IMR-90 (cell line): ENCODE results near the gene GRIA4. TPM values are rescaled to one million over a fixed set of nuclear protein-coding genes. Genes with fewer than 3 reads are reported as not detected.

Experiments
- ATAC-seq: fragments of 200-7000 bp; cut with Tn5 transposase; 2 replicates; pipeline ENCODE4 v1.9.1; 2020; ENCODE audit warnings: low read depth, mild to moderate bottlenecking, moderate library complexity
- BruUV-seq: library from RNA; stranded (reverse); fragments of 400-500 nt; replicated peaks from 2 replicates; lab custom pipeline; 2021; lab: Mats Ljungman, UMichigan
- CTCF ChIA-PET: fragments of 300-600 bp; formaldehyde crosslinking; extraction: SDS; loops from one replicate; lab custom pipeline; 2021; ENCODE audit warnings: antibody characterized with exemption; lab: Yijun Ruan, JAX
- POLR2A ChIA-PET: fragments of 300-600 bp; sonication (Branson Sonifier 250); formaldehyde crosslinking; loops from one replicate; lab custom pipeline; 2022; ENCODE audit warnings: antibody characterized with exemption; ENCODE audit not compliant: unreplicated experiment; lab: Charles Lee
- DNase-seq: peaks from one replicate; pipeline ENCODE4 v3.0.0; 2013
- H2AFZ ChIP-seq: replicated peaks from 2 replicates; pipeline ENCODE3; 2013; ENCODE audit warnings: low read length, mild to moderate bottlenecking; ENCODE audit not compliant: poor library complexity
- H2AK5ac ChIP-seq: 2 replicates; pipeline ENCODE4 v1.6.1; 2013; ENCODE audit warnings: low read depth, low read length, inconsistent platforms
- H2AK9ac ChIP-seq: replicated peaks from 2 replicates; pipeline ENCODE3; 2013; ENCODE audit warnings: mild to moderate bottlenecking, low read depth, low read length, moderate library complexity; ENCODE audit not compliant: poor library complexity
- H2BK120ac ChIP-seq: 2 replicates; pipeline ENCODE4 v1.6.1; 2013; ENCODE audit warnings: low read depth, low read length, inconsistent platforms
- H2BK15ac ChIP-seq: 3 replicates; pipeline ENCODE4 v1.6.1; 2013; ENCODE audit warnings: low read depth, low read length, inconsistent platforms
- H2BK20ac ChIP-seq: 2 replicates; pipeline ENCODE4 v1.6.1; 2013; ENCODE audit warnings: low read depth, mild to moderate bottlenecking, inconsistent platforms, low read length, moderate library complexity
- H2BK5ac ChIP-seq: 2 replicates; pipeline ENCODE4 v1.6.1; 2013; ENCODE audit warnings: mild to moderate bottlenecking, low read depth, low read length, inconsistent platforms; ENCODE audit not compliant: poor library complexity, severe bottlenecking
- H3K14ac ChIP-seq: replicated peaks from 2 replicates; pipeline ENCODE4 v1.6.1; 2013; ENCODE audit warnings: low read depth, low read length, inconsistent platforms
- H3K18ac ChIP-seq: 2 replicates; pipeline ENCODE4 v1.6.1; 2013; ENCODE audit warnings: low read depth, low read length, control low read depth
- H3K23ac ChIP-seq: 2 replicates; pipeline ENCODE4 v1.6.1; 2013; ENCODE audit warnings: low read depth, low read length, inconsistent platforms
- H3K27ac ChIP-seq: 2 replicates; pipeline ENCODE4 v1.5.1; 2013; ENCODE audit warnings: mild to moderate bottlenecking, control low read depth, low read length; ENCODE audit not compliant: insufficient read depth
- H3K27me3 ChIP-seq: 2 replicates; pipeline ENCODE4 v1.6.1; 2013; ENCODE audit warnings: low read length; ENCODE audit not compliant: control insufficient read depth, insufficient read depth
- H3K36me3 ChIP-seq: 2 replicates; pipeline ENCODE4 v1.6.1; 2013; ENCODE audit warnings: low read length, mixed read lengths; ENCODE audit not compliant: control insufficient read depth, insufficient read depth
- H3K4ac ChIP-seq: 2 replicates; pipeline ENCODE4 v1.6.1; 2013; ENCODE audit warnings: low read depth, low read length, inconsistent platforms
- H3K4me1 ChIP-seq: 2 replicates; pipeline ENCODE4 v1.6.1; 2013; ENCODE audit warnings: low read length, mixed read lengths; ENCODE audit not compliant: control insufficient read depth, insufficient read depth
- H3K4me2 ChIP-seq: 2 replicates; pipeline ENCODE4 v1.6.1; 2013; ENCODE audit warnings: low read depth, mild to moderate bottlenecking, control low read depth, low read length, moderate library complexity
- H3K4me3 ChIP-seq: 2 replicates; pipeline ENCODE4 v1.5.1; 2013; ENCODE audit warnings: low read depth, mild to moderate bottlenecking, control low read depth, low read length, moderate library complexity; ENCODE audit not compliant: insufficient read depth
- H3K56ac ChIP-seq: 2 replicates; pipeline ENCODE4 v1.6.1; 2013; ENCODE audit warnings: low read length, inconsistent platforms; ENCODE audit not compliant: insufficient read depth; ENCODE audit errors: extremely low read depth
- H3K79me1 ChIP-seq, 2 experiments: 2 replicates each; pipeline ENCODE4 v1.6.1; 2013; ENCODE audit warnings: low read length in 2 of 2, inconsistent platforms in 1 of 2, low read depth in 1 of 2
- H3K9ac ChIP-seq: 2 replicates; pipeline ENCODE4 v1.6.1; 2013; ENCODE audit warnings: low read depth, low read length, control low read depth
- H3K9me1 ChIP-seq: 2 replicates; pipeline ENCODE4 v1.6.1; 2013; ENCODE audit warnings: low read length, inconsistent platforms; ENCODE audit not compliant: insufficient read depth
- H3K9me3 ChIP-seq: 2 replicates; pipeline ENCODE4 v1.6.1; 2013; ENCODE audit warnings: low read length; ENCODE audit not compliant: control insufficient read depth, insufficient read depth
- H4K20me1 ChIP-seq: 2 replicates; pipeline ENCODE4 v1.6.1; 2013; ENCODE audit warnings: low read length, inconsistent platforms; ENCODE audit not compliant: insufficient read depth
- H4K5ac ChIP-seq: 2 replicates; pipeline ENCODE4 v1.6.1; 2013; ENCODE audit warnings: mild to moderate bottlenecking, low read depth, low read length, control low read depth
- H4K8ac ChIP-seq, 2 experiments: 2 replicates each; pipeline ENCODE4 v1.6.1; 2013; ENCODE audit warnings: low read depth in 2 of 2, low read length in 2 of 2, control low read depth in 1 of 2, inconsistent platforms in 1 of 2
- H4K91ac ChIP-seq: 2 replicates; pipeline ENCODE4 v1.6.1; 2013; ENCODE audit warnings: low read depth, low read length, inconsistent platforms; ENCODE audit not compliant: insufficient read depth
- BHLHE40 ChIP-seq: fragments of 150-350 bp; IDR thresholded peaks from 2 replicates; pipeline ENCODE4 v1.6.1; 2016; ENCODE audit warnings: mild to moderate bottlenecking, low read depth, low read length
- CHD1 ChIP-seq: IDR thresholded peaks from 2 replicates; pipeline ENCODE4 v1.6.1; 2012; ENCODE audit warnings: low read depth, low read length, improper control_type of control experiment
- ELK1 ChIP-seq: fragments of 150-350 bp; IDR thresholded peaks from 2 replicates; pipeline ENCODE4 v1.6.1; 2016; ENCODE audit warnings: low read depth, mild to moderate bottlenecking, low read length, moderate library complexity, borderline replicate concordance
- FOS ChIP-seq: fragments of 150-350 bp; IDR thresholded peaks from 2 replicates; pipeline ENCODE4 v1.6.1; 2016; ENCODE audit warnings: low read depth, low read length
- MAFK ChIP-seq: IDR thresholded peaks from 2 replicates; pipeline ENCODE4 v1.6.1; 2012; ENCODE audit warnings: low read depth, low read length, improper control_type of control experiment
- MXI1 ChIP-seq: IDR thresholded peaks from 2 replicates; pipeline ENCODE4 v1.6.1; 2012; ENCODE audit warnings: low read depth, mild to moderate bottlenecking, low read length, moderate library complexity, borderline replicate concordance
- RAD21 ChIP-seq: IDR thresholded peaks from 2 replicates; pipeline ENCODE4 v1.6.1; 2012; ENCODE audit warnings: low read length, improper control_type of control experiment
- USF2 ChIP-seq: fragments of 150-350 bp; IDR thresholded peaks from 2 replicates; pipeline ENCODE4 v1.6.1; 2017; ENCODE audit warnings: mild to moderate bottlenecking, antibody characterized with exemption, low read length, low read depth
- WGBS, 2 experiments: methylation state at CpG; one replicate each; pipeline versions ENCODE4 v1.1.5 to v1.1.7; 2013; ENCODE audit warnings: missing lambda C conversion rate in 2 of 2; ENCODE audit not compliant: insufficient read length in 1 of 2; ENCODE audit errors: extremely low coverage in 2 of 2; 5-methylcytosine and 5-hydroxymethylcytosine counted together
- dilution Hi-C: fragments of 300-500 bp; cut with HindIII; formaldehyde crosslinking; loops from one replicate; pipeline ENCODE4 v1.14.3; 2018; ENCODE audit warnings: low sequenced_read_pairs; ENCODE audit not compliant: unreplicated experiment
- in situ Hi-C: fragments of 300-500 bp; cut with MboI; formaldehyde crosslinking; loops from 3 replicates; pipeline ENCODE4 v1.14.3; 2019; ENCODE audit warnings: low sequenced_read_pairs, inconsistent platforms, mixed read lengths
- intact Hi-C: fragments of 100-400 bp; cut with micrococcal nuclease; formaldehyde crosslinking; loops from 2 replicates; pipeline ENCODE4 v1.10.0; 2022
- polyA plus RNA-seq, 3 experiments: library from polyadenylated mRNA; depleted of rRNA; stranded (reverse); fragments of >200 nt; gene quantifications; 2 replicates each; pipeline ENCODE4 v1.2.3, GENCODE V29; 2012; ENCODE audit warnings: low replicate concordance in 1 of 3
- total RNA-seq: library from RNA; depleted of rRNA; stranded (reverse); fragments of >200 nt; gene quantifications from 2 replicates; pipeline ENCODE4 v1.2.3, GENCODE V29; 2012

The GRIA4 gene
- total and polyA plus RNA-seq, 2 of the 4 experiments (the other 2 are of a cell fraction), result 0.36 to 1.0 TPM

- no TSS peak for BruUV-seq
- Histone ChIP-seq H3K56ac (no peak overlapping the region), H2BK20ac (no peak overlapping the region), H3K4me3 (no peak overlapping the region), H2BK15ac (no peak overlapping the region), H3K79me1 (no peaks in the 10 kb centered on the region), H3K18ac (no peak overlapping the region), H3K14ac (no peak overlapping the region), H4K91ac (no peak overlapping the region), H3K36me3 (no peaks in the 10 kb centered on the region), H4K8ac (no peak overlapping the region), H4K20me1 (no peaks in the 10 kb centered on the region), H4K5ac (no peak overlapping the region), H2AFZ (no peak overlapping the region), H3K9me1 (no peaks in the 10 kb centered on the region), H3K4ac (no peak overlapping the region), H2AK5ac (no peak overlapping the region), H2AK9ac (no peak overlapping the region), H3K27me3 (no peaks in the 10 kb centered on the region), H3K4me2 (no peak overlapping the region), H3K4me1 (peaks cover 2% of the 10 kb centered on the region; the same call in 1 of the 2 replicates), H2BK5ac (no peak overlapping the region), H3K27ac (no peak overlapping the region), H2BK120ac (no peak overlapping the region), H3K9ac (no peak overlapping the region), H3K9me3 (no peaks in the 10 kb centered on the region), H3K23ac (no peak overlapping the region)
- ChIA-PET CTCF (no interaction called here), POLR2A (no interaction called here)
- intact Hi-C loops (no loop called here), dilution Hi-C loops (no loop called here), in situ Hi-C loops (no loop called here)
- no peak for TF ChIP-seq BHLHE40
- TF ChIP-seq USF2, result no peak
- TF ChIP-seq RAD21, result no peak
- no peak for TF ChIP-seq MXI1
- TF ChIP-seq CHD1, result no peak
- TF ChIP-seq ELK1, result no peak
- no peak for TF ChIP-seq MAFK
- no peak for TF ChIP-seq FOS
- ATAC-seq (no peak), DNase-seq (no peak)
- no CpG with 5 or more reads among the region's 2 CpGs for WGBS, 2 experiments
These were observed 30.8 kb upstream of the GRIA4 start for GRCh38 chr11:105579111-105579510.
